Esophagus muscularis mucosa (tissue), 4 donors: Measurements from ENCODE around the gene SAMD14.

Source experiments
- CTCF ChIP-seq, 3 experiments: fragments of 200-600 bp in 2 of 3; fragments of 450-650 bp in 1 of 3; sonication (generic) in 2 of 3; IDR thresholded peaks; one replicate each; pipeline ENCODE4 v1.5.1; 2017 to 2019; ENCODE audit warnings: antibody characterized with exemption in 3 of 3, mild to moderate bottlenecking in 2 of 3, moderate library complexity in 1 of 3
- EP300 ChIP-seq: sonication (generic); formaldehyde crosslinking; IDR thresholded peaks from one replicate; pipeline ENCODE4 v1.6.1; 2017; ENCODE audit warnings: antibody characterized with exemption
- POLR2A ChIP-seq: fragments of 450-650 bp; IDR thresholded peaks from one replicate; pipeline ENCODE4 v1.6.1; 2017; ENCODE audit warnings: antibody characterized with exemption, moderate library complexity, mild to moderate bottlenecking, low read depth
- POLR2AphosphoS5 ChIP-seq, 2 donors: sonication (generic); formaldehyde crosslinking; IDR thresholded peaks; one replicate each; pipeline ENCODE4 v1.6.1; 2017; ENCODE audit warnings: antibody characterized with exemption in 2 of 2

- TF ChIP-seq CTCF (IDR thresholded peaks at IDR 0.05), result no peak
- TF ChIP-seq POLR2AphosphoS5 (IDR thresholded peaks at IDR 0.05), result peak; percentile 23 to 65
- no peak for TF ChIP-seq POLR2A
- no peak for TF ChIP-seq EP300
Observed at GRCh38 chr17:50062293-50063243, 67.4 kb downstream of the SAMD14 start.
